Measurements from ENCODE around the gene POLR2E. TPM values are rescaled to one million over a fixed set of nuclear protein-coding genes. Genes with fewer than 3 reads are reported as not detected.

The POLR2E gene
- total and polyA plus RNA-seq, 11 donors, result 116 to 220 (median 139) TPM

DNA sequence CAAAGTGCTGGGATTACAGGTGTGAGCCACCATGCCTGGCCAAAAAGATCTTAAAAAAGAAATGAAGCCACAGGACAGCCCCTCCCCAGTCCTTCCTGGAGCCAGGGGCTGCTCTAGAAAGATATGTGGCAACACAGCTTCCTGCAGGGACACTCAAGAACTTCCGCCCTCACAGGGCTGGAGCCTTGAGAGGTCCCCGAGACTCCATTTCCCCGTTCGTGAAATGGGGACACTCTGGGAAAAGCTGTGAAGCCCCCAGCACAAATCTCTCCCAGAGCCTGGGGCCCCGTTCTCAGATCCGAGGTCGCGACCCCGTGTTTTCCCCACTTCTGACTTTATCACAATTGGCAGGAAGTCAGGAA is 6.1 kb upstream of the POLR2E start:
- Histone ChIP-seq H3K4me1 (peaks cover 0 to 72% (median 54%) of the 10 kb centered on the region in 12 donors), H3K27me3 (no peaks in the 10 kb centered on the region), H3K9me3 (peaks cover 0 to 6% (median 0%) of the 10 kb centered on the region in 12 donors), H3K27ac (peak overlapping the region; percentile 60 to 100 (median 98)), H3K36me3 (peaks cover 0 to 7% (median 4%) of the 10 kb centered on the region in 9 donors), H3K4me3 (peak overlapping the region in 9 of 12 donors; percentile 6 to 32 (median 15))
- TF ChIP-seq, protein P1, sequence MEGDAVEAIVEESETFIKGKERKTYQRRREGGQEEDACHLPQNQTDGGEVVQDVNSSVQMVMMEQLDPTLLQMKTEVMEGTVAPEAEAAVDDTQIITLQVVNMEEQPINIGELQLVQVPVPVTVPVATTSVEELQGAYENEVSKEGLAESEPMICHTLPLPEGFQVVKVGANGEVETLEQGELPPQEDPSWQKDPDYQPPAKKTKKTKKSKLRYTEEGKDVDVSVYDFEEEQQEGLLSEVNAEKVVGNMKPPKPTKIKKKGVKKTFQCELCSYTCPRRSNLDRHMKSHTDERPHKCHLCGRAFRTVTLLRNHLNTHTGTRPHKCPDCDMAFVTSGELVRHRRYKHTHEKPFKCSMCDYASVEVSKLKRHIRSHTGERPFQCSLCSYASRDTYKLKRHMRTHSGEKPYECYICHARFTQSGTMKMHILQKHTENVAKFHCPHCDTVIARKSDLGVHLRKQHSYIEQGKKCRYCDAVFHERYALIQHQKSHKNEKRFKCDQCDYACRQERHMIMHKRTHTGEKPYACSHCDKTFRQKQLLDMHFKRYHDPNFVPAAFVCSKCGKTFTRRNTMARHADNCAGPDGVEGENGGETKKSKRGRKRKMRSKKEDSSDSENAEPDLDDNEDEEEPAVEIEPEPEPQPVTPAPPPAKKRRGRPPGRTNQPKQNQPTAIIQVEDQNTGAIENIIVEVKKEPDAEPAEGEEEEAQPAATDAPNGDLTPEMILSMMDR (IDR thresholded peaks at IDR 0.05), result no peak
- TF ChIP-seq POLR2A (IDR thresholded peaks at IDR 0.05), result no peak
- ATAC-seq (peak in 2 of 4 donors; percentile 20 to 25), DNase-seq (peak in 3 of 5 donors; percentile 68 to 77 (median 73))
- intact Hi-C loops (cut with DNase I), result loop anchor here in 5 of 10 donors (5.0 kb wide), 3 partner anchors 74 to 171 kb away; partner anchors contain the start of genes RNU6-2 (in 4 of the 5), TMEM259 (in 4 of the 5) and CNN2 (in 1 of the 5)
- WGBS, 4 donors, result 16 to 24% (median 20%) methylated on average over 9 of the region's 9 CpGs

DNA sequence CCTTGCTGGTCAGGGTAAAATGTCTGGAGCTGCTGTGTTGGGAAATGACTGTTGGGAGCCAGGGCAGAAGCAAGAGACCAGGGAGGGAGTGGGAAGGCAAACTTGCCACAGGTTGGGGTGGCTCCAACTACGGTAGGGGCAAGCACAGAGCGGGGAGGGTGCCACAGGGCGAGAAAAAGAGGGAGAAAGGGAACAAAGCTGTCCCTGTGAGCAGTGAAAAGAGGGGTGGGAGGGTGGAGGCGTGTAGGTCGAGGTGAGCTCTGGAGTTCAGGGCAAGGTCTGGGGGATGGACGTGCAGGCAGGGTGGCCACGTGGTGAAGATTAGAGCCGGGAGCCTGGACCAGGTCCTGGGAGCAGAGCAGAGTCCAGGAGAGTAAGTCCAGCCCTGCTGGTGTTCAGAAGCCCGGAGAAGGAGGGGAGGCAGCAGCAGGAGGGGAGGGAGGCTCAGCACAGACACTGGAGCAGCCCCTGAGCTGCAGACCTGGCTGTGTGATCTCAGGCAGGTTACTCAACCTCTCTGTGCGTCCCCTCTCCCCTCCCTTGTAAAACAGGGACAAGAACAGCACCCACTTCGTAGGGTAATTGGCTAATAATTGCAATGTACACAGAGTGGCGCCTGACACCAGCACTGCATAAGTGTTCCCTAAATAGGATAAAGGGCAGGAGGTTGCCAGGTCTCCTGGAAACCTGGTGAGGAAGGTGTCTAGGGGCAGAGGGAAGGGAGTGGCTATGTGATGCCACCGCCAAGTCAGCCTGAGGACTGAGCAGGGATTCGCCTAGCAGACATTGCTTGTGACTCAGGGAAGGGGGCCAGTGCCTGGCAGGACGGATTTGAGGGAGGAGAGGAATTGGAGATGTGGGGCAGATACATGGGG is 3.2 kb upstream of the POLR2E start:
- peak overlapping the region in 9 of 12 donors; percentile 35 to 100 (median 98) for H3K27ac ChIP-seq
- ATAC-seq, result no peak

DNA sequence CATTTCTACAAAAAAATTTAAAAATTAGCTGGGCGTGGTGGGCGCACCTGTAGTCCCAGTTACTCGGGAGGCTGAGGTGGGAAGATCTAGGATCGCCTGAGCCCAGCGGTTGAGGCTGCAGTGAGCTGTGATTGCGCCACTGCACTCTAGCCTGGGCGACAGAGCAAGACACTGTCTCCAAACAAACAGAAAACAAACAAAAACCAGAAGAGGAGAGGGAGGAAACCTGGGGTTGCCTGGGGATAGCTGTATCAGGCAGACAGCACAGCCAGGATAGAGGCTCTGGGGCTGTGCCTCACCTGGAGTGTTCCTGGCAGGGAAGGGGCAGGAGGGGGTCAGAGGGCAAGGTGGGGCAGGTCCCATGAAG is 2.6 kb upstream of the POLR2E start:
- H3K27ac ChIP-seq, result no peak overlapping the region
- intact Hi-C loops (cut with DNase I), result loop anchor here in 2 of 10 donors (5.0 kb wide), 3 partner anchors 55 to 75 kb away; partner anchors contain the start of genes ABCA7 (in 1 of the 2), CNN2 (in 1 of the 2), RNU6-2 (in 1 of the 2) and TMEM259 (in 1 of the 2)
- 83 to 90% (median 87%) methylated on average over 7 of the region's 7 CpGs for WGBS, 4 donors
- H3K9me3 ChIP-seq, result peaks cover 0 to 6% (median 0%) of the 10 kb centered on the region in 12 donors
- H3K36me3 ChIP-seq, result peaks cover 0 to 10% (median 5%) of the 10 kb centered on the region in 9 donors
- H3K4me3 ChIP-seq, result no peak overlapping the region
- DNase-seq (peak in 1 of 5 donors; percentile 23), ATAC-seq (no peak)
- no peaks in the 10 kb centered on the region for H3K27me3 ChIP-seq
- H3K4me1 ChIP-seq, result peaks cover 5 to 69% (median 50%) of the 10 kb centered on the region in 12 donors
- TF ChIP-seq, protein P1 (IDR thresholded peaks at IDR 0.05), result no peak

More for the DNA sequence above, 3.2 kb upstream of the POLR2E start:
- intact Hi-C loops (cut with DNase I), result loop anchor here in 2 of 10 donors (5.0 kb wide), 3 partner anchors 56 to 76 kb away; partner anchors contain the start of genes ABCA7 (in 1 of the 2), CNN2 (in 1 of the 2), RNU6-2 (in 1 of the 2) and TMEM259 (in 1 of the 2)
- 63 to 70% (median 65%) methylated on average over 15 of the region's 15 CpGs for WGBS, 4 donors
- peak in 1 of 5 donors; percentile 24 for DNase-seq
- Histone ChIP-seq H3K4me1 (peaks cover 5 to 75% (median 55%) of the 10 kb centered on the region in 12 donors), H3K4me3 (no peak overlapping the region), H3K27me3 (no peaks in the 10 kb centered on the region), H3K36me3 (peaks cover 0 to 4% (median 0%) of the 10 kb centered on the region in 9 donors), H3K9me3 (peaks cover 0 to 6% (median 0%) of the 10 kb centered on the region in 12 donors)
- no peak for TF ChIP-seq POLR2A (IDR thresholded peaks at IDR 0.05)
- TF ChIP-seq, protein P1 (IDR thresholded peaks at IDR 0.05), result no peak

DNA sequence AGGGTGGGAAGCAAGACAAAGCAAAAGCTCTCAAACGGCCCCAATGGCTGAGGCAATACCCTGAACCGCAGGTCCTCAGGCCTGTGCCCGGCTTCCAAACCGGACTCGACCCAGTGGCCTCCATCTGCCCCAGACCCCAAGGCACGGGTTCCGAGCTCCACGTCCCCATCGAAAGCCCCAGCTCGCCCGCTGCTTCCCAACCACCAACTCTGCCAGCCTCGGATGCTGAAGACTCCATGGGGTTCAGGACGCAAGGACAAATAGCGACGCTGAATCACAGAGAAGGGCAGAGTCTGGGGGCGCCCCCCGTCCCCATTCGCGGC is 559 bp downstream of the POLR2E start:
- Histone ChIP-seq H3K27ac (peak overlapping the region in 10 of 12 donors; percentile 65 to 88 (median 80)), H3K4me3 (peak overlapping the region; percentile 67 to 97 (median 88)), H3K36me3 (peaks cover 0 to 41% (median 33%) of the 10 kb centered on the region in 9 donors), H3K27me3 (no peaks in the 10 kb centered on the region), H3K4me1 (peaks cover 5 to 48% (median 22%) of the 10 kb centered on the region in 12 donors), H3K9me3 (peaks cover 0 to 1% (median 0%) of the 10 kb centered on the region in 12 donors)
- DNase-seq (no peak), ATAC-seq (no peak)
- TF ChIP-seq, protein P1 (IDR thresholded peaks at IDR 0.05), result no peak
- no peak for TF ChIP-seq POLR2A (IDR thresholded peaks at IDR 0.05)
- intact Hi-C loops (cut with DNase I), result loop anchor here in 1 of 10 donors (5.0 kb wide), 2 partner anchors 52 to 67 kb away; partner anchors contain the start of genes ABCA7 and CNN2
- 0 to 2% (median 1%) methylated on average over 9 to 19 of the region's 19 CpGs for WGBS, 4 donors
